ENCODE measurements around the gene KRTAP9-3.
"Not testable (repeated sequence)": the region's sequence is repeated elsewhere in the genome, so short reads cannot be mapped to it uniquely, and the experiment has no call there.

DNA sequence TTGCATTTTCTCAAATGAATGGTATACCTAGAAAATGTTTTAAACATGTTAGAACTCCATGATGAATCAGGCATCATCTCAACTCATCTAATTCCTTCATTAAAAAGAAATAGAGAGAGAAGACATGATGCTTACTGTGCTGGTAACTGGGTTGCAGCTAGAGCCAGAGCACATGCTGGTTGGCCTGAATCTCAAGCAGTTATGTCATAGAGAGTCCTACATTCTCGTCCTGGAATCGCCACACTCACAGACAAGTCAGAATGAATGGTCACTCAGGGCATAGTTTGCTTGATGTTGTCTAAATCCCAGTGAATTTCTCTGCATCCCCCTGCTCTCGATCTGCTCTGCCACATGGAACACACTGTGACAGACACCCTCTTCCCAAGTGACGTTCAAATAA is 4.9 kb downstream of the KRTAP9-3 start:
- TF ChIP-seq, protein P1, sequence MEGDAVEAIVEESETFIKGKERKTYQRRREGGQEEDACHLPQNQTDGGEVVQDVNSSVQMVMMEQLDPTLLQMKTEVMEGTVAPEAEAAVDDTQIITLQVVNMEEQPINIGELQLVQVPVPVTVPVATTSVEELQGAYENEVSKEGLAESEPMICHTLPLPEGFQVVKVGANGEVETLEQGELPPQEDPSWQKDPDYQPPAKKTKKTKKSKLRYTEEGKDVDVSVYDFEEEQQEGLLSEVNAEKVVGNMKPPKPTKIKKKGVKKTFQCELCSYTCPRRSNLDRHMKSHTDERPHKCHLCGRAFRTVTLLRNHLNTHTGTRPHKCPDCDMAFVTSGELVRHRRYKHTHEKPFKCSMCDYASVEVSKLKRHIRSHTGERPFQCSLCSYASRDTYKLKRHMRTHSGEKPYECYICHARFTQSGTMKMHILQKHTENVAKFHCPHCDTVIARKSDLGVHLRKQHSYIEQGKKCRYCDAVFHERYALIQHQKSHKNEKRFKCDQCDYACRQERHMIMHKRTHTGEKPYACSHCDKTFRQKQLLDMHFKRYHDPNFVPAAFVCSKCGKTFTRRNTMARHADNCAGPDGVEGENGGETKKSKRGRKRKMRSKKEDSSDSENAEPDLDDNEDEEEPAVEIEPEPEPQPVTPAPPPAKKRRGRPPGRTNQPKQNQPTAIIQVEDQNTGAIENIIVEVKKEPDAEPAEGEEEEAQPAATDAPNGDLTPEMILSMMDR (IDR thresholded peaks at IDR 0.05; ENCODE audit: poor library complexity, severe bottlenecking) = not testable (repeated sequence)
- TF ChIP-seq EZH2 (IDR thresholded peaks at IDR 0.05; ENCODE audit: borderline replicate concordance, insufficient read depth, low read length, poor library complexity, severe bottlenecking); MXI1 (conservative IDR thresholded peaks at IDR 0.05; ENCODE audit: poor library complexity, severe bottlenecking): not testable (repeated sequence)

All from neural cell (in vitro differentiated cells).